GM12892 (cell line): ENCODE measurements around the gene TFPI.

Experiments
- DNase-seq: peaks from one replicate; pipeline ENCODE4 v3.0.0; 2011; ENCODE audit not compliant: insufficient read length
- FAIRE-seq: peaks from 2 replicates; lab custom pipeline; 2011; peaks lifted over from hg19 to GRCh38; lab: Jason Lieb, UNC
- POLR2A ChIP-seq: IDR thresholded peaks from 2 replicates; pipeline ENCODE4 v1.6.1; 2011; ENCODE audit warnings: low read depth, low read length, control low read depth
- POLR2AphosphoS5 ChIP-seq: IDR thresholded peaks from 2 replicates; pipeline ENCODE4 v1.6.1; 2011; ENCODE audit warnings: low read depth, low read length, control low read depth
- TAF1 ChIP-seq: IDR thresholded peaks from 2 replicates; pipeline ENCODE4 v1.6.1; 2011; ENCODE audit warnings: low read depth, mild to moderate bottlenecking, control low read depth, low read length, borderline replicate concordance

Gene TFPI

DNA sequence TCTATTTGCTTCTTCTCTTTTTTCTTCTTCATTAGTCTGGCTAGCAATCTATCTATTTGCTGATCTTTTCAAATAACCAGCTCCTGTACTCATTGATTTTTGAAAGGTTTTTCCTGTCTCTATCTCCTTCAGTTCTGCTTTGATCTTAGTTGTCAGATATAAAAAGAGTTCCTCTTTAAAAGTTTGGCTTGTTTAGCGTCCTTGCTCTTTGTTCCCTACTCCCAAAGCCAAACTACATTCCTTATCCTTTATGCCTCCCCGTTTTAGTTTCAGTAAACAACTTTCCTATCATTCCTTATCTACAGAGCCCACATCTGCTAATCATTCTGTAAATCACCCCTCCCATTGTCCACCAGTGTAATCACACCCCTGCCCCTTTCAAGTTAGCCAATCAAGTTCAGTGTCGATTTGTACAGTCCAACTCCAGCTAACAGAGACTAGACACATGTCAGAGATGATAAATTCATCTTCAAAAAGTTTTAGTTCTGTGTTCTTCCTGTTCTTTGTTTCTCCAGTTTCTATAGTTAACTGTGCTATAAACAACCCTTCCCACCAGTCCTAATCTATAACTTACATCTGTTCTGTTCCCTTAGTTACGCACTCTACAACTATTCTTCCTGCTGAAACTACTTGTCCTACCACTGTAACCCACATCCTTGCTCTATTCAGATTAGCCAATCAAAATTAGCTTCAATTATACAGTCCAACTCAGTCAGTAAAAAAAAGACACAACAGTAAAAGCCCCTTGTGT lies 44.4 kb downstream of the TFPI start:
- FAIRE-seq (no peak), DNase-seq (no peak)

DNA sequence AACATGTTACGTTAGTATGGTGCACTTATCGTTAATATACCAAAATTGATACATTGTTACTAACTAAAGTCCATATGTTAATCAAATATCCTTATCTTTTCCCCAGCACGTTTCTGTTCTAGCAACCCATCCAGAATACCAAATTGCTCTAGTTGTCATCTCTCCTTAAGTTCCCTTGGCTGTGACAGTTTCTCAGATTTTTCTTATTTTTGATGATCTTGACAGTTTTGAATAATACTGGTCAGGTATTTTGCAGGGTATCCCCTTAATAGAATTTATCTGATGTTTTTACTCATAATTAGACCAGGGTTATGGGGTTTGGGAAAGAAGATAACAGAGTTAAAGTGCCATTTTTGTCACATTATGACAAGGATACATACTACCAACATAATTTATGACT lies 47.8 kb downstream of the TFPI start:
- no peak for FAIRE-seq
- DNase-seq = no peak
- TF ChIP-seq POLR2AphosphoS5 (no peak), POLR2A (no peak), TAF1 (no peak)

More for the DNA sequence above, 44.4 kb downstream of the TFPI start:
- TF ChIP-seq TAF1 (no peak), POLR2AphosphoS5 (no peak), POLR2A (no peak)

- FAIRE-seq = no peak
- no peak for TF ChIP-seq POLR2A
- no peak for TF ChIP-seq POLR2AphosphoS5
- no peak for TF ChIP-seq TAF1
- DNase-seq = no peak
Measured at GRCh38 chr2:187505065-187505672, 49.1 kb downstream of the TFPI start.

- DNase-seq = no peak
- FAIRE-seq = no peak
- TF ChIP-seq POLR2AphosphoS5 (no peak), POLR2A (no peak), TAF1 (no peak)
Measured at GRCh38 chr2:187504312-187504921, 49.8 kb downstream of the TFPI start.

DNA sequence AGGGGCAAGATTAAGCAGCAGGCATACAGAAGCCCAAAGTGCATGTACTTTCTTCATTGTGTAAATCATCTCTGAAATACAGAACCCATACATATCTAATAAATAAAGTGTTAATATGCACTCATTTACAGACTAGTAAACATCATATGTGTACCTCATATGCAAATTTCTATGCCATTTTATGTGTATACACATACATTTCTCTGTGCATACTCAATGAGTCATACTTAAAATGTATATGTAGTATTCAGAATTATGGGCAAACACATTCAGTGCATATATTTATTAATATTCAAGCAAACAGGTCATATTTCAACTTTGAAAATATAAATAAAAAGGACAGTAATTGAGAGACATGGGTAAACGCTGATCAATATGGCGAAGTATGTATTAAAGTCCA lies 50.5 kb downstream of the TFPI start:
- DNase-seq (no peak), FAIRE-seq (no peak)
- no peak for TF ChIP-seq POLR2A
- no peak for TF ChIP-seq POLR2AphosphoS5
- TF ChIP-seq TAF1 = no peak

GRCh38 chr2:187502467-187502866 lies 51.8 kb downstream of the TFPI start:
- no peak for FAIRE-seq
- no peak for DNase-seq
- no peak for TF ChIP-seq POLR2A
- no peak for TF ChIP-seq POLR2AphosphoS5
- TF ChIP-seq TAF1 = no peak

- no peak for DNase-seq
- TF ChIP-seq TAF1 (no peak), POLR2AphosphoS5 (no peak), POLR2A (no peak)
- no peak for FAIRE-seq
Measured at GRCh38 chr2:187500585-187501359, 53.5 kb downstream of the TFPI start.

DNA sequence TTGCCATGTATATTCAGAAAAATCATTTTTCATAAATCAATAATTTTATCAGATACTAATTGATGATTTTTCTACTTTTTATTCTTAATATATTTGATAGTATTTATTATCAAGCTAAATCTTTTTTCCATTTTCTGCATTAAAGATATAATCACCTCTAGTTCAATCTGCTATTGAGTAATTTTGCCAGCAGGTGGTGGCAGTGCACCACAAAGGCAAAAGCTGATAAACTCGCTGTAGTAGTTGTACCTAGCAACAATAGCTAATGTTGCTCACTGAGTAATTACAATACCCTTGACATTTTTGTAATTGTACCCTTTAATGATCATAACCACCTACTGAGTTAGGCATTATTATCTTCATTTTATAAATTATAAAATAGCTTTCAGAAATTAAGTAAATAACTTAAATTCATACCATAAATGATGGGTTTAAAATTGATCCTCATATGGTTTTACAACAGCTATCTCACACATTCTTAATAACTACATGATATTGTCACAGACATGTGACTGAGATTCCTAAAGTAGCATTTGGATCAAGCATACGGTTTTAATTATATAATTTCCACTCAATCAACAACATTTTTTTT lies 54.2 kb downstream of the TFPI start:
- no peak for FAIRE-seq
- DNase-seq = no peak
- TF ChIP-seq TAF1 (no peak), POLR2A (no peak), POLR2AphosphoS5 (no peak)

- DNase-seq = no peak
Measured at GRCh38 chr2:187497858-187498463, 56.3 kb downstream of the TFPI start.

DNA sequence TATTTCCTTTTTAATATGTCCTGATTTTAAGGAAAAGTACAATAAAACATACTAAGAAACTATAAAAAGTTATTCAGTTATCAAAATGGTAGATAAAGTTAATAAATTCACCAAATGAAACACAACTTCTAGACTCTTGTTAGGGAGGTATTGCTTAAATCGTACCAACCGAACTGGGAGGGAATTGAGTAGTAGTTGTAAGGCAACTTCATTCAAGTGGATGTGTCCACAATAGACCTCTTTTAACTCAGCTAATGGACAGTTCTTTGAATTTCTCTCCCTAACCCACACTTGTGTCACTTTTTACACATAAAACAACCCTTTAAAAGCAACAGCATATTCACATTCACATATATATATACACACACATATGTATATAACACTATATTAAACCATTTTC lies 57.1 kb downstream of the TFPI start:
- FAIRE-seq = no peak
- TF ChIP-seq POLR2A (no peak), TAF1 (no peak), POLR2AphosphoS5 (no peak)
- DNase-seq = no peak

More at GRCh38 chr2:187497858-187498463, 56.3 kb downstream of the TFPI start:
- FAIRE-seq = no peak
- TF ChIP-seq POLR2AphosphoS5 (no peak), POLR2A (no peak), TAF1 (no peak)
